ENCODE results near the gene APMAP.
A peak's percentile ranks its signal among the peaks of the same experiment; 100 is the strongest.
"Not testable (repeated sequence)": the region's sequence is repeated elsewhere in the genome, so short reads cannot be mapped to it uniquely, and the experiment has no call there.

The APMAP gene

GRCh38 chr20:24935140-24935539 is 57.4 kb downstream of the APMAP start:
- no peak for DNase-seq (ENCODE audit: low read depth in 2 of 3, low spot score in 2 of 3)

- DNase-seq (ENCODE audit: low read depth in 2 of 3, low spot score in 2 of 3) = no peak
Observed at GRCh38 chr20:24934716-24935115, 57.8 kb downstream of the APMAP start.

DNA sequence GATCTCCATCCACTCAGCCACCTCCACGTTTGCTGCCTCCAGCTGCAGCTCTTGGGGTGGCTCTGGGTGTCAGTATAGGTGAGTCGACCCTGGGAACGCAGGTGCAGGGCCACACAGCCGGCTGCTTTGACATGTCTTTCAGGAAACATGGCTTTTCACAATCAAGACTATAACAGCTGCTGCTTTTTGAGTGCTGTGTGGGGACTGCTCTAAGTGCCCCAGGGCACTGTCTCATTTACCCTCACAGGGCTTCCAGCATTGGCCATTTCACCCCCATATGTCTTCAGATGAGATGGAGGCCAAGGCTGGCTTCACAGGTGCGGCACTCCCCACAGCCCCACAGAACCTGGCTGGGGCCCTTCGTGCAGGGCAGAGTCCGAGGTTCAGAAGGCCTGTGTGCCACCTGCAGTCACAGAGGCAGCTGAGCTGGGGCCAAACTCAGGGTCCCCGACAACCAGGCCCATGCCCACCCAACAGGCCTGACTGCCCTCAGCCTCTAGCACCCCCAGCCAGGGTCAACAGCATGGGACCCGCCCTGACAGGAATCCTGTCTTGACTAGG is 58.4 kb downstream of the APMAP start:
- DNase-seq (ENCODE audit: low read depth in 2 of 3, low spot score in 2 of 3) = no peak

DNA sequence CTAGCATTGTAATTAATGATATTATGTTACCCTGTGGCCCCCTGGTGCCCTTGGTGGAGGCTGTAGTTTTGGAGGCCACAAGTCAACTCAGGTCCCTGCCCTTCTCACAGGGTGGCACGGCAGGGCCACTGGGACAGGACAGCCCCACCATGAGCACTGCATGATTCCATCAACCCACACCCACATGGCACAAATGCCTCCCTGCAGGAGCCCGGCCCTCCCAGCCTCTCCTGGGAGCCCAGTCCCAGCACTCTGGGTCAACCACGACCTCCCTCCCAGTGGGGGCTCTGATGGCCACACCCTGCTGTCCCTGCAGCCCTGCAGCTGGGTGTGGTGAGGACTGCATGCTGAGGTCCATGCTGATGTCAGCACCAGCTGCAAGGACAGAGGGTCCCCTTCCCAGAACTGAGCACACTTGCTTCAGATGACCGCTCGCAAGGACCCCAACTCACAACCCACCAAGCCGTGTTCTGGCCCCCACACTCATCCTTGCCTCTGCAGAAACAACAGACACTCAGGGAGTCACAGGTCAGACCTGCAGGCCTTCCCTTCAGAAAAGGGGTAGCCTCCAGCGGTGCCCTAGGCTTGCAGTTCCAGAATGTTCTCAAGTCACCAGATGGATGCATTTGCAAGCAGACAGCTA is 59.2 kb downstream of the APMAP start:
- DNase-seq (ENCODE audit: low read depth in 2 of 3, low spot score in 2 of 3) = no peak

DNA sequence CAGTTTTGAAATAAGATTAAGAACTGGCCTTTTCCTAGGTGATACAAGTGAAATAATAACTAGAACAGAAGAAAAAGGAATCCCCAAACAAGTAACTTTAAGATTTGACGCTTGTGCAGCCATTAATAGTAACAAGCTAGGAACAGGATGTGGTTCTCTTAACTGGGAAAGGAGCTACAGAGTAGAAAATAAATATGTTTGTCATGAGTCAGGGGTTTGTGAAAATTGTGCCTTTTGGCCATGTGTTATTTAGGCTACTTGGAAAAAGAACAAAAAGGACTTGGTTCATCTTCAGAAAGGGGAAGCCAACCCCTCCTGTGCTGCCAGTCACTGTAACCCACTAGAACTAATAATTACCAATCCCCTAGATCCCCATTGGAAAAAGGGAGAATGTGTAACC is 60.7 kb downstream of the APMAP start:
- DNase-seq (ENCODE audit: low read depth in 2 of 3, low spot score in 2 of 3) = not testable (repeated sequence)

GRCh38 chr20:24930724-24931688 is 61.5 kb downstream of the APMAP start:
- not testable (repeated sequence) for DNase-seq (ENCODE audit: low read depth in 2 of 3, low spot score in 2 of 3)

- not testable (repeated sequence) for DNase-seq (ENCODE audit: low read depth in 2 of 3, low spot score in 2 of 3)
Observed at GRCh38 chr20:24929867-24930723, 62.5 kb downstream of the APMAP start.

DNA sequence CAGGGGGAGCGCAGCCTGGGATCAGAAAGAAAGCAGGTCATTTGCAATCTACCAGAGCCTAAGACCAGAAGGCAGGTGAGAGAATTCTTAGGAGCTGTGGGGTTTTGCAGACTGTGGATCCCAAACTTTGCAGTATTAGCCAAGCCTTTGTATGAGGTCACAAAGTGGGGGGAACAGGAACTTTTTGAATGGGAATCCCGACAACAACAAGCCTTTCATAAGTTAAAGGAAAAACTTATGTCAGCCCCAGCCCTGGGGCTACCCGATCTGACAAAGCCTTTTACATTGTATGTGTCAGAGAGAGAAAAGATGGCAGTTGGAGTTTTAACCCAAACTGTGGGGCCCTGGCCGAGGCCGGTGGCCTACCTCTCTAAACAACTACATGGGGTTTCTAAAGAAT is 63.3 kb downstream of the APMAP start:
- not testable (repeated sequence) for DNase-seq (ENCODE audit: low read depth in 2 of 3, low spot score in 2 of 3)

- DNase-seq (ENCODE audit: low read depth in 2 of 3, low spot score in 2 of 3) = not testable (repeated sequence)
Observed at GRCh38 chr20:24920706-24921105, 71.8 kb downstream of the APMAP start.

DNA sequence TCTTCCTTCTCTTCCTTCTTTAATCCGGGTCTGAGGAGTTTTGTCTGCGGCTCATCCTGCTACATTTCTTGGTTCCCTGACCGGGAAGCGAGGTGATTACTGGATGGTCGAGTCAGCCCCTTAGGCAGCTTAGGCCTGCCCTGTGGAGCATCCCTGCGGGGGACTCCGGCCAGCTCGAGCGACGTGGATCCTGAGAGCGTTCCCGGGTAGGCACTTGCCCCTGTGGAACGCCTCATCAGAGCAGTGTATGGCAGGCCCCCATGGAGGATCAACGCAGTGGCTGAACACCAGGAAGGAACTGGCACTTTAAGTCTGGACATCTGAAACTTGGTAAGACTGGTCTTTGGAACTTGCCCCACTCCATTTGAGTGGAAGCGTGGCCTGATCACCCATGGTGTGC is 72.9 kb downstream of the APMAP start:
- DNase-seq (ENCODE audit: low read depth in 2 of 3, low spot score in 2 of 3) = not testable (repeated sequence)

- DNase-seq (ENCODE audit: low read depth in 2 of 3, low spot score in 2 of 3) = no peak
Observed at GRCh38 chr20:24918579-24919566, 73.7 kb downstream of the APMAP start.

DNA sequence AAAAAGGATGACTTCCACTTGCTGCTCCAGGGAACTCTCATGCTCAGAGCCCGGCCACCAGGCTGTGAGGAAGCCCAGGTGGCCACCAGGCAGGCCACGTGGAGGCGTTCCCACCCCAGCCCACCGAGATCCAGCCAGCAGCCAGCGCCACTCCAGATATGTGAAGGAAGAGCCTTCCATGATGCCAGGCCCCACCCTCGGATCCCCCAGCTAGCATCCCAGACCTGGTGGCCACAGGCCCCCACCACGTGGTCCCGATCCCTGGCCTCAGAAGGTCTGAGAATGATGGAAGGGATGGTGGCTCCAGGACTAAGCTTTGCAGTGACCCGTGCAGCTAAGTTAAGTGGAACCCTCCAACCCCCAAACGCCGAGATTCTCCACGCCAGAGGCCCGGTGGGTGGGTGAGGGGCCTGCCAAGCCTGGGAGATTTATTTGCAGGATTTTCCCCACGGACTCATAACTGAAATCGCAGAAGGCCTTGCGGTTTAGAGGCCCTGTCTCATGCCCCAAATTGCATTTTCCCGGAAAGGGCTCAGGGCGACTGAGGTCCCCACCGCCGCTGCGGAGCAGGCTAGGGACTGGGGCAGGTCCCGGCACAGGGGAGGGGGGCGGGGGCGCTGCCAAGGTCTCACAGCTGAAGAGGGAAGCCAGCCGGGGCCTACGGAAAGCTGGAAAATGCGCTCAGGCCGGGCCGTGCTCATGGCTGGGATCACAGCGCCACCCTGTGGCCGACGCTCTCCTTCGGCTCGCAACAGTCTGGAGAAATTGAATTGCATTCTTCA is 74.6 kb downstream of the APMAP start:
- peak in 2 of 3 experiments; percentile 27 to 31 for DNase-seq (ENCODE audit: low read depth in 2 of 3, low spot score in 2 of 3)

DNA sequence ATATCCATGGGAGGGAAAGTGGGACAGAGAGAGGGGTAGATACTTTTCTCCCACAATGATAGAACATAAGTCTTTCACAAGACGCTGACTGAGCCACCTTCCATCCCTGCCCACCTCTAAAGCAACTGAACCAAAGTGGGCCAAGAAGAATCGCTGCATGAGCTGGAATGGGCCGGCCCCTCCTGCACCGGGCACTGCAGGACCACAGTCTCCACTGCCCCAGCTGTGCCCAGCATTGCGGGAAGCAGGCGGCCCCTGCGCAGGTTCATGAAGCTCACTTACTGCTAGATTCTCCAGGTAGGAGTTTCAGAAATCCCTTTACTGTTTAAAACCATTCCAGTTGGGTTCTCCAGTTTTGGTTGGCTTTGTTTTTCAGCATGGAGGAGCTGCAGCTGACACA is 75.5 kb downstream of the APMAP start:
- DNase-seq (ENCODE audit: low read depth in 2 of 3, low spot score in 2 of 3) = no peak

GRCh38 chr20:24916412-24916811 is 76.1 kb downstream of the APMAP start:
- DNase-seq (ENCODE audit: low read depth in 2 of 3, low spot score in 2 of 3) = no peak

DNA sequence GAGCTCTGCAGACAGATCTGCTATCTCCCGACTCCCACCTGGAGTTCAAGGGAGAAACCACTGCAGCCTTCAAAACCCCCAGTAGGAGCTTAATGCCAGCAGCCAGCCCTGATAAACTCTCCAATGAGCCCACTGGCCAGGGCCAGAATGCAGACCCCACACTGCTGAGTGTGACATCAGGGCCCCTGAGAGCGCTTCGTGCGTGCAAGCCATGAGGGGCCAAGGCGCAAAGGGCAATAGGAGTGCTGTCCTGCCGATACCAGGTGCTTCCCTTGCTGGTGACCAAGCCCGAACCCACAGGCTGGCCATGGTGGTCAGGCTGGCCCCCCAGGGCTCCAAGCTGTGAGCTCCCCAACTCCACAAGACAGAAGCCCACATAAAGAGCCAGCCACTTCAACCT is 76.7 kb downstream of the APMAP start:
- no peak for DNase-seq (ENCODE audit: low read depth in 2 of 3, low spot score in 2 of 3)

DNA sequence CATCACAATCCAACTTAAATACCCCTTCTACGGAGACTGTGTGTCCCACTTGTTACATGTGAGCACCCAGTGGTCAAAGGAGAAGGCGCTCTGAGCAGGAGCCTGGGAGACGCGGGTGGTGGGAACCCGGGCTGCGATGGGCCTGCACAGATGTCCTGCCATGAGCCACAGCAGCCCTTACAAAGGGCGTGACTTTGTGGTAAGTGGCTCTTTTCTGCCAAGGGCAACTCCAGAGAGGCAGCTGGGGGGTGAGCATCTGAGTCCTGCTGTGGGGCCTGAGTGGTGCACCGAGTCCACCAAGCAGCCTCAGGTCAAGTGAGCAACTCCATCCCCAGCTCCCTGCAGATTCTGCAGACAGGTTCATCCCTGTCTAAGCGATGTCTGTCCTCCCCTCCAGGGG is 77.1 kb downstream of the APMAP start:
- DNase-seq (ENCODE audit: low read depth in 2 of 3, low spot score in 2 of 3) = no peak

DNA sequence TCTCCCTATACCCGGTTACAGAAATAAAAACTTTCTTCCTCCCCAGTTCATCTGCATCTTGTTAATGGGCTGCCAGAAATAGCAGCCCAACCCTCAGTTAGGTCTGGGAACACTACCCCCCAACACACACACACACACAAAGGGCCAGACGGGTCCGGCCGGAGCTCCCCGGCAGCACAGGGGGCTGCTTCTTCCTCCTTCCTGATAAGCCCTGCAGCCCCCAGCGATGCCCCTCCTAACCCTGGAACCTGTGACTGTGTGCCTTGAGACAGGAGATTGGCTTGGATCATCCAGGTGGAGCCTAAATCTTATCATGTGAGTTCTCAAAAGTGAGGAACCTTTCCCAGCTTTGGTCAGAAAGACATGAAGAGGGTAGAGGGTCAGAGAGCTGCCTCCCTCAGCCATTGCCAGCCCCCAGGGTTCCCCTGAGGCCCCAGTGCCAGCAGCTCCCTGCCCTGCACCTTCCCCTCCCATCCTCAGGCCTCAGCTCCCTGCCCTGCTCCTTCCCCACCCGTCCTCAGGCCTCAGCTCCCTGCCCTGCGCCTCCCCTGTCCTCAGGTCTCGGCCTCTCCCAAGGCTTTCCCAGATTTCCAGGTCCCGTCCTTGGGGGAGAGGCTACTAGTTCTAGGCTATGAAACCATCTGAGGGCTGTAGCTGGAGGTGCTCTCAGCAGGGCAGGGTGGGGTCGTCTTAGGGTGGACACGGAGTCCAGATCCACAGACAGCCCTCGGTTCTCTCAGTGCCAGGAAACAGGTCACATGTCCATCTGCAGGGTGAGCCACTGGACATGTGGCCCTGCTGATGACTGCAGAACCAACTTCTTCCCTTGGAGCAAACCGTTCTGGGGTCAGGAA is 77.9 kb downstream of the APMAP start:
- DNase-seq (ENCODE audit: low read depth in 2 of 3, low spot score in 2 of 3) = no peak

GRCh38 chr20:24913076-24913628 is 79.4 kb downstream of the APMAP start:
- DNase-seq (ENCODE audit: low read depth in 2 of 3, low spot score in 2 of 3) = no peak

Data from activated CD8-positive, alpha-beta memory T cell treated with anti-CD3 and anti-CD28 coated beads for 48 hours (primary cell).